Kidney epithelial cell (primary cell): Measurements from ENCODE around the gene TNNC2. TPM values are rescaled to one million over a fixed set of nuclear protein-coding genes. Genes with fewer than 3 reads are reported as not detected.

Experiments
- DNase-seq: peaks from one replicate; pipeline ENCODE4 v3.0.0-alpha.2; 2010; ENCODE audit warnings: low read depth
- H3K27me3 ChIP-seq: 2 replicates; pipeline ENCODE4 v1.6.0; 2011; ENCODE audit warnings: low read length; ENCODE audit not compliant: control insufficient read depth, insufficient read depth
- H3K36me3 ChIP-seq: 2 replicates; pipeline ENCODE4 v1.5.1; 2011; ENCODE audit warnings: low read length; ENCODE audit not compliant: control insufficient read depth, insufficient read depth
- H3K4me3 ChIP-seq: 2 replicates; pipeline ENCODE4 v1.5.1; 2011; ENCODE audit warnings: low read depth, mild to moderate bottlenecking, control low read depth, low read length
- total RNA-seq: library from RNA; depleted of rRNA; stranded (reverse); fragments of >200 nt; gene quantifications from 2 replicates; pipeline ENCODE4 v1.2.3, GENCODE V29; 2015
- TF ChIP-seq, protein P1 (sequence below): IDR thresholded peaks from 2 replicates; pipeline ENCODE4 v1.5.1; 2011; ENCODE audit warnings: mild to moderate bottlenecking, moderate library complexity, low read length, control low read depth, inconsistent platforms; ENCODE audit not compliant: insufficient read depth, poor library complexity, severe bottlenecking

The TNNC2 gene
- total RNA-seq, 1 donor from 2014 or later = not detected

DNA sequence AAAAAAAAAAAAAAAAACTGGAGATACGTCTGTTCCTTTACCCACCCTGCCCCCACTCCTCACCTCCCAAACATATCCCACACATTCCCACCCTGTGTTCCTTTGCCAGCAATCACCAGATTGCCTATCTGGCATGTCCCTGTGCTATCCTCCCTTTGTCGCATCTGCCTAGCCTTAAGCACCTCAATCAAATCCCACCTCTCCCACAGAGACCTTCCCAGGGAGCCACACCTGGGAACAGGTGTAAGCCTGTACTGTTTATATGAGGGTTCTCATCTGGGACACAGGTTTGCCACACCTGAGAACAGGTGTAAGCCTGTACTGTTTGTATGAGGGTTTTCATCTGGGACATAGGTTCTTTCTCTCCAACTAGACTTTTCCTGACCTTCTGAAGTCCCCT is 52.2 kb downstream of the TNNC2 start:
- H3K36me3 ChIP-seq = no peaks in the 10 kb centered on the region
- H3K27me3 ChIP-seq = no peaks in the 10 kb centered on the region
- TF ChIP-seq, protein P1, sequence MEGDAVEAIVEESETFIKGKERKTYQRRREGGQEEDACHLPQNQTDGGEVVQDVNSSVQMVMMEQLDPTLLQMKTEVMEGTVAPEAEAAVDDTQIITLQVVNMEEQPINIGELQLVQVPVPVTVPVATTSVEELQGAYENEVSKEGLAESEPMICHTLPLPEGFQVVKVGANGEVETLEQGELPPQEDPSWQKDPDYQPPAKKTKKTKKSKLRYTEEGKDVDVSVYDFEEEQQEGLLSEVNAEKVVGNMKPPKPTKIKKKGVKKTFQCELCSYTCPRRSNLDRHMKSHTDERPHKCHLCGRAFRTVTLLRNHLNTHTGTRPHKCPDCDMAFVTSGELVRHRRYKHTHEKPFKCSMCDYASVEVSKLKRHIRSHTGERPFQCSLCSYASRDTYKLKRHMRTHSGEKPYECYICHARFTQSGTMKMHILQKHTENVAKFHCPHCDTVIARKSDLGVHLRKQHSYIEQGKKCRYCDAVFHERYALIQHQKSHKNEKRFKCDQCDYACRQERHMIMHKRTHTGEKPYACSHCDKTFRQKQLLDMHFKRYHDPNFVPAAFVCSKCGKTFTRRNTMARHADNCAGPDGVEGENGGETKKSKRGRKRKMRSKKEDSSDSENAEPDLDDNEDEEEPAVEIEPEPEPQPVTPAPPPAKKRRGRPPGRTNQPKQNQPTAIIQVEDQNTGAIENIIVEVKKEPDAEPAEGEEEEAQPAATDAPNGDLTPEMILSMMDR = no peak
- no peak overlapping the region for H3K4me3 ChIP-seq
- no peak for DNase-seq

Other genes starting within 250 kb of the TNNC2 start
- not detected in 2 replicates for gene WFDC8, start 248.0 kb downstream of the TNNC2 start, total RNA-seq
- not detected in 2 replicates for gene WFDC10A, start 197.6 kb downstream of the TNNC2 start, total RNA-seq
- gene WFDC9, start 196.0 kb downstream of the TNNC2 start, total RNA-seq = not detected in 2 replicates
- not detected in 2 replicates for gene WFDC11, start 157.1 kb downstream of the TNNC2 start, total RNA-seq
- gene WFDC13, start 125.3 kb downstream of the TNNC2 start, total RNA-seq = not detected in 2 replicates
- not detected in 2 replicates for gene WFDC10B, start 122.3 kb downstream of the TNNC2 start, total RNA-seq
- gene SPINT4, start 105.0 kb downstream of the TNNC2 start, total RNA-seq = not detected in 2 replicates
- not detected in 2 replicates for gene WFDC3, start 35.4 kb downstream of the TNNC2 start, total RNA-seq
- gene DNTTIP1, start 35.4 kb downstream of the TNNC2 start, total RNA-seq = 46.7 and 48.2 TPM in 2 replicates
- gene UBE2C, start 14.7 kb downstream of the TNNC2 start, total RNA-seq = 25.9 and 31.3 TPM in 2 replicates
- 24.7 and 28.4 TPM in 2 replicates for gene SNX21, start 6.5 kb upstream of the TNNC2 start, total RNA-seq
- 35.3 and 38.7 TPM in 2 replicates for gene ACOT8, start 30.1 kb upstream of the TNNC2 start, total RNA-seq
- gene ZSWIM3, start 30.3 kb upstream of the TNNC2 start, total RNA-seq = 3.8 and 4.7 TPM in 2 replicates
- 12.7 and 16.2 TPM in 2 replicates for gene ZSWIM1, start 53.9 kb upstream of the TNNC2 start, total RNA-seq
- 0.21 and 0.25 TPM in 2 replicates for gene SPATA25, start 60.3 kb upstream of the TNNC2 start, total RNA-seq
- gene NEURL2, start 63.9 kb upstream of the TNNC2 start, total RNA-seq = 7.9 and 9.0 TPM in 2 replicates
- 136 and 192 TPM in 2 replicates for gene CTSA, start 64.0 kb upstream of the TNNC2 start, total RNA-seq
- 55.8 and 71.1 TPM in 2 replicates for gene PLTP, start 84.8 kb upstream of the TNNC2 start, total RNA-seq
- 22.4 and 29.2 TPM in 2 replicates for gene PCIF1, start 107.4 kb upstream of the TNNC2 start, total RNA-seq
- 20.3 and 26.7 TPM in 2 replicates for gene ZNF335, start 144.9 kb upstream of the TNNC2 start, total RNA-seq
- gene MMP9, start 181.6 kb upstream of the TNNC2 start, total RNA-seq = 33.8 and 39.5 TPM in 2 replicates
- 1.3 TPM in 1 of 2 replicates, not detected in the other for gene SLC12A5, start 201.9 kb upstream of the TNNC2 start, total RNA-seq